Lower lobe of right lung (tissue), 2 donors: ENCODE data around the gene RABGEF1. TPM values are rescaled to one million over a fixed set of nuclear protein-coding genes. Genes with fewer than 3 reads are reported as not detected.
"Not testable (repeated sequence)": the region's sequence is repeated elsewhere in the genome, so short reads cannot be mapped to it uniquely, and the experiment has no call there.

Experiments
- ATAC-seq, 2 donors: fragments of 200-7000 bp; cut with Tn5 transposase; one replicate each; pipeline ENCODE4 v1.9.1; 2020 to 2022; ENCODE audit warnings: mild to moderate bottlenecking in 2 of 2, moderate library complexity in 2 of 2
- DNase-seq: peaks from one replicate; pipeline ENCODE4 v3.0.0-alpha.2; 2020
- H3K27ac ChIP-seq: fragments of 200-600 bp; one replicate; pipeline ENCODE4 v1.8.0; 2022
- H3K27me3 ChIP-seq: fragments of 200-600 bp; one replicate; pipeline ENCODE4 v1.8.0; 2022; ENCODE audit warnings: low read depth
- H3K36me3 ChIP-seq: fragments of 200-600 bp; one replicate; pipeline ENCODE4 v1.8.0; 2022; ENCODE audit warnings: mild to moderate bottlenecking
- H3K4me1 ChIP-seq: fragments of 200-600 bp; one replicate; pipeline ENCODE4 v1.8.0; 2022
- H3K4me3 ChIP-seq: fragments of 200-600 bp; one replicate; pipeline ENCODE4 v1.8.0; 2022; ENCODE audit warnings: mild to moderate bottlenecking
- H3K9me3 ChIP-seq: fragments of 200-600 bp; one replicate; pipeline ENCODE4 v1.8.0; 2022
- CTCF ChIP-seq: fragments of 200-600 bp; IDR thresholded peaks from one replicate; pipeline ENCODE4 v1.8.0; 2022; ENCODE audit warnings: antibody characterized with exemption, mild to moderate bottlenecking
- intact Hi-C: fragments of 100-400 bp; cut with DNase I; formaldehyde crosslinking; loops from one replicate; pipeline ENCODE4 v1.11.0; 2022
- total RNA-seq: library from RNA; stranded (reverse); fragmentation: NEBNext Ultra II Directional; extraction: Animal tissue kit (Norgen Biotek cat#: 25700); gene quantifications from one replicate; pipeline ENCODE4 v1.2.1, GENCODE V29; 2021
- donor health status: DM: no; HTN: yes; CAD: no; lungs with severe emphysema.

Gene RABGEF1
- total RNA-seq, 1 donor from 2014 or later: 24.1 TPM

DNA sequence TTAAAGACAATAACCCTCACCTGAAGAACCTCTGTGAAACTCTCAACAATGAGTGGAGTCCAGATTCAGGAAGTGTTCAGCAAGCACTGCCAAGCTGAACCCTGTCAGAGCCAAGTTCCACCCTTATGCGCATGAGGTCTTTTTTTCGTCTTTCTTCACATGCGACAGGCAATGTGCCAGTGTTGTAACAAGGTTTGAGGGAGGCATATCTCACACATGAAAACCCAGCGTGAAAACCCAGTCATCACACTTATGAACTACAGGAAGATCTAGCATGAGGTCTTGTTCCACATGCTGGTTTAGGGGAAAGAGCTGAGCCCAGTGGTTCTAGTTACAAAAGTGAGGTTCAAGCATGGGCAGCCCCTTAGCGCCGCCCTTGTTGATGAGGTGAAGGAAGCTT, 49.7 kb downstream of the RABGEF1 start:
- DNase-seq (no peak), ATAC-seq (no peak)
- H3K27me3 ChIP-seq: no peaks in the 10 kb centered on the region
- H3K36me3 ChIP-seq: peaks cover 90% of the 10 kb centered on the region
- H3K4me1 ChIP-seq: no peaks in the 10 kb centered on the region
- no peak overlapping the region for H3K27ac ChIP-seq
- intact Hi-C loops: no loop called here
- no peaks in the 10 kb centered on the region for H3K9me3 ChIP-seq
- no peak overlapping the region for H3K4me3 ChIP-seq
- TF ChIP-seq CTCF: no peak

DNA sequence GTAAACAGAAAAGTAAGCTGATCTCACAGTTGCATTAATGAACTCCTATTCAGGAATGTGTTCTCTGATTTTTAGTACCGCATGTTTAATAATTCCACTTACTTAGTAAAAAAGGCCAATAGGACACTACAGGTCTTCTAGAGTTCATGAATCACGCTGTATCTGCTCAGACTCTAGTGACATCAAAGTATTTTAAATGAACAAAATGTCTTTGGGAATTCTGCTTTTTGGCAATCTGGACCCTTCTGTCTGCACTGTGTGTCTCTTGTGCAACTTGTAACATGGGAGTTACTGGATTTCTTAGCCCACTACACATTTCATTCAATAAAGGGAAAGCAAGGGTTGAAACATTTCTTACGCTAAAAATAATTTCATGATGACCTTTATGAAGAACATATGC, 50.2 kb downstream of the RABGEF1 start:
- ATAC-seq: no peak
- TF ChIP-seq CTCF: no peak
- Histone ChIP-seq H3K4me3 (no peak overlapping the region), H3K9me3 (no peaks in the 10 kb centered on the region), H3K36me3 (peaks cover 90% of the 10 kb centered on the region), H3K27me3 (no peaks in the 10 kb centered on the region), H3K27ac (no peak overlapping the region), H3K4me1 (no peaks in the 10 kb centered on the region)
- intact Hi-C loops: no loop called here
- DNase-seq: no peak

DNA sequence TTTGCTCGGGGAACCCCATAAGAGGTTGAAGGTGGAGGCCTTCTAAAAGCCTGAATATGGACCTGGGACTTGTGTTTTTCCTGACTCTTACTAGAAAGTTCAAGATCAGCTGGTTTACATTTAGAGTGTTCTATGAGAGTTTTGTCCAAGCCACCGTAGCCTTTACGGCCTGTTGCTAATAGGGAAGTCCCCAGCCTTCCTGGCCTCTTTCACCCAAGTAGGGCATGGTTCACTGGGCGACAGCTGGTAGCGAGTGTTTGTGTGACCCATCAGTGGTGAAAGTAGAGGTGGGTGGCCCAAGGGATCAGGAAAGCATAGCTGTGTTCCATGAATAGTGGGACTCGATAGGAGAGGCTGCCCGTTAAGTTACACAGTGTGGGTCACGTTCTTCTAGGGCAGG, 60.1 kb downstream of the RABGEF1 start:
- DNase-seq (no peak), ATAC-seq (no peak)
- H3K27me3 ChIP-seq: no peaks in the 10 kb centered on the region
- H3K9me3 ChIP-seq: no peaks in the 10 kb centered on the region
- H3K27ac ChIP-seq: no peak overlapping the region
- H3K4me3 ChIP-seq: no peak overlapping the region
- no peaks in the 10 kb centered on the region for H3K4me1 ChIP-seq
- peaks cover 100% of the 10 kb centered on the region for H3K36me3 ChIP-seq
- intact Hi-C loops: no loop called here
- no peak for TF ChIP-seq CTCF

- no peak for ATAC-seq
- Histone ChIP-seq H3K4me3 (no peak overlapping the region), H3K9me3 (no peaks in the 10 kb centered on the region), H3K4me1 (no peaks in the 10 kb centered on the region), H3K27me3 (no peaks in the 10 kb centered on the region), H3K36me3 (peaks cover 100% of the 10 kb centered on the region), H3K27ac (no peak overlapping the region)
- no peak for DNase-seq
- TF ChIP-seq CTCF: no peak
- intact Hi-C loops: no loop called here
These were observed 63.5 kb downstream of the RABGEF1 start for GRCh38 chr7:66804001-66804400.

- H3K36me3 ChIP-seq: peaks cover 91% of the 10 kb centered on the region
- H3K9me3 ChIP-seq: no peaks in the 10 kb centered on the region
- ATAC-seq: no peak
- DNase-seq: no peak
- H3K4me3 ChIP-seq: no peak overlapping the region
- intact Hi-C loops: no loop called here
- no peak overlapping the region for H3K27ac ChIP-seq
- H3K27me3 ChIP-seq: no peaks in the 10 kb centered on the region
- TF ChIP-seq CTCF: no peak
- H3K4me1 ChIP-seq: no peaks in the 10 kb centered on the region
These were observed 67.2 kb downstream of the RABGEF1 start for GRCh38 chr7:66807736-66808135.

- H3K36me3 ChIP-seq: peaks cover 61% of the 10 kb centered on the region
- ATAC-seq (no peak), DNase-seq (no peak)
- H3K27ac ChIP-seq: no peak overlapping the region
- no peak for TF ChIP-seq CTCF
- intact Hi-C loops: no loop called here
- no peaks in the 10 kb centered on the region for H3K9me3 ChIP-seq
- no peaks in the 10 kb centered on the region for H3K27me3 ChIP-seq
- H3K4me1 ChIP-seq: no peaks in the 10 kb centered on the region
- H3K4me3 ChIP-seq: no peak overlapping the region
These were observed 70.2 kb downstream of the RABGEF1 start for GRCh38 chr7:66810716-66811115.

- DNase-seq, H3K4me3 ChIP-seq, H3K4me1 ChIP-seq, H3K9me3 ChIP-seq, ATAC-seq, intact Hi-C loops, H3K27me3 ChIP-seq, H3K27ac ChIP-seq: not testable (repeated sequence)
- peaks cover 15% of the 10 kb centered on the region for H3K36me3 ChIP-seq
These were observed 74.8 kb downstream of the RABGEF1 start for GRCh38 chr7:66815186-66815875.
